Upper lobe of left lung (tissue), 6 donors: ENCODE data around the gene FCN3. TPM values are rescaled to one million over a fixed set of nuclear protein-coding genes. Genes with fewer than 3 reads are reported as not detected.
A peak's percentile ranks its signal among the peaks of the same experiment; 100 is the strongest.

Experiments
- ATAC-seq, 2 donors: fragments of 200-7000 bp; cut with Tn5 transposase; one replicate each; pipeline ENCODE4 v1.9.1; 2022; ENCODE audit warnings: mild to moderate bottlenecking in 2 of 2, moderate library complexity in 2 of 2; ENCODE audit not compliant: low FRiP score in 2 of 2
- DNase-seq, 2 donors: peaks; one replicate each; pipeline ENCODE4 v3.0.0-alpha.2; 2019 to 2020
- H3K27ac ChIP-seq, 4 donors: fragments of 200-600 bp; sonication (generic); one replicate each; pipeline ENCODE4 v1.5.1; 2016 to 2019
- H3K27me3 ChIP-seq, 4 donors: fragments of 200-600 bp; sonication (generic); one replicate each; pipeline ENCODE4 v1.5.1; 2017 to 2019
- H3K36me3 ChIP-seq, 4 donors: fragments of 200-600 bp; sonication (generic); one replicate each; pipeline ENCODE4 v1.5.1; 2016 to 2019
- H3K4me1 ChIP-seq, 4 donors: fragments of 200-600 bp; sonication (generic); one replicate each; pipeline ENCODE4 v1.5.1; 2018 to 2019
- H3K4me3 ChIP-seq, 4 donors: fragments of 200-600 bp; sonication (generic); one replicate each; pipeline ENCODE4 v1.5.1; 2017 to 2019; ENCODE audit warnings: mild to moderate bottlenecking in 2 of 4, moderate library complexity in 1 of 4
- H3K9me3 ChIP-seq, 4 donors: fragments of 200-600 bp; sonication (generic); one replicate each; pipeline ENCODE4 v1.5.1; 2018 to 2019
- EP300 ChIP-seq, 4 donors: sonication (generic); formaldehyde crosslinking; IDR thresholded peaks; one replicate each; pipeline ENCODE4 v1.5.1; 2017; ENCODE audit warnings: antibody characterized with exemption in 4 of 4, control low read depth in 2 of 4
- POLR2A ChIP-seq, 4 donors: fragments of 450-650 bp; IDR thresholded peaks; one replicate each; pipeline ENCODE4 v1.5.1; 2016 to 2017; ENCODE audit warnings: antibody characterized with exemption in 4 of 4, mild to moderate bottlenecking in 2 of 4
- POLR2AphosphoS5 ChIP-seq, 2 donors: sonication (generic); formaldehyde crosslinking; IDR thresholded peaks; one replicate each; pipeline ENCODE4 v1.5.1; 2017; ENCODE audit warnings: antibody characterized with exemption in 2 of 2
- WGBS, 2 donors: methylation state at CpG; one replicate each; pipeline ENCODE4 v1.1.5; 2017 to 2018; 5-methylcytosine and 5-hydroxymethylcytosine counted together
- total RNA-seq, 6 donors: library from RNA; depleted of rRNA in 4 of 6; stranded (reverse); fragments of >200 nt in 4 of 6; gene quantifications; one replicate each; pipeline versions ENCODE4 v1.1.0 to v1.2.1, GENCODE V29; 2016 to 2021
- TF ChIP-seq, protein P1 (sequence below), 6 experiments: fragments of 450-650 bp in 4 of 6; fragments of 200-600 bp in 2 of 6; sonication (generic) in 2 of 6; IDR thresholded peaks; one replicate each; pipeline ENCODE4 v1.5.1; 2016 to 2019; ENCODE audit warnings: antibody characterized with exemption in 6 of 6
- donor health status: DM: no; HTN: no; CAD: no; lungs with moderate emphysema.
- donor health status: DM: no; HTN: yes; CAD: no; lungs with severe emphysema.

FCN3 gene
- total RNA-seq, 6 donors from 2014 or later: 145 to 1,319 (median 555) TPM

GRCh38 chr1:27366411-27367159, 8.0 kb downstream of the FCN3 start, which contains the start of gene MAP3K6:
Gene MAP3K6 (minus strand): TSS chr1:27366961. CDS start chr1:27366597, 364 bp downstream.
- 0 to 2% methylated on average over 8 to 33 of the region's 67 CpGs for WGBS, 2 donors
- TF ChIP-seq EP300 (IDR thresholded peaks at IDR 0.05) (peak in 2 of 4 donors; percentile 90 to 95), POLR2A (IDR thresholded peaks at IDR 0.05) (peak in 3 of 4 donors; percentile 71 to 88 (median 88)), POLR2AphosphoS5 (IDR thresholded peaks at IDR 0.05) (peak; percentile 92 to 93)
- TF ChIP-seq, protein P1, sequence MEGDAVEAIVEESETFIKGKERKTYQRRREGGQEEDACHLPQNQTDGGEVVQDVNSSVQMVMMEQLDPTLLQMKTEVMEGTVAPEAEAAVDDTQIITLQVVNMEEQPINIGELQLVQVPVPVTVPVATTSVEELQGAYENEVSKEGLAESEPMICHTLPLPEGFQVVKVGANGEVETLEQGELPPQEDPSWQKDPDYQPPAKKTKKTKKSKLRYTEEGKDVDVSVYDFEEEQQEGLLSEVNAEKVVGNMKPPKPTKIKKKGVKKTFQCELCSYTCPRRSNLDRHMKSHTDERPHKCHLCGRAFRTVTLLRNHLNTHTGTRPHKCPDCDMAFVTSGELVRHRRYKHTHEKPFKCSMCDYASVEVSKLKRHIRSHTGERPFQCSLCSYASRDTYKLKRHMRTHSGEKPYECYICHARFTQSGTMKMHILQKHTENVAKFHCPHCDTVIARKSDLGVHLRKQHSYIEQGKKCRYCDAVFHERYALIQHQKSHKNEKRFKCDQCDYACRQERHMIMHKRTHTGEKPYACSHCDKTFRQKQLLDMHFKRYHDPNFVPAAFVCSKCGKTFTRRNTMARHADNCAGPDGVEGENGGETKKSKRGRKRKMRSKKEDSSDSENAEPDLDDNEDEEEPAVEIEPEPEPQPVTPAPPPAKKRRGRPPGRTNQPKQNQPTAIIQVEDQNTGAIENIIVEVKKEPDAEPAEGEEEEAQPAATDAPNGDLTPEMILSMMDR (IDR thresholded peaks at IDR 0.05): peak; percentile 20 to 55 (median 49)
- ATAC-seq: peak; percentile 88 to 92

DNA sequence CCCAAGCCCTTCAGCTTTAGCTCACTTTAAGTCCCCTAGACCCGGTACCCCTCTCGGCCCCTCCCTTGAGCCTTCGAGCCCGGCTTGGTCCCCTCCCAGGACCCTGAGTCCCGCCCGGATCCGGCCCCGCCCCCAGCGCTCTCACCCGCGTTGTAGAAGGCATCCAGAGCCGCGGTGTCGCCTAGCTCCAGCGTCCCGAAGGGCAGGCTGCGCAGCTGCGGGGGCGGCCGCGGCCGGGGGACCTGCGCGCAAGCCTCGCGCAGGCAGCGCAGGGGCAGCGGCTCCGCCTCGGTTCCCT, 8.6 kb downstream of the FCN3 start:
- DNase-seq (peak; percentile 88 to 98), ATAC-seq (peak; percentile 70 to 75)
- TF ChIP-seq, protein P1 (IDR thresholded peaks at IDR 0.05): no peak
- TF ChIP-seq POLR2AphosphoS5 (IDR thresholded peaks at IDR 0.05): peak; percentile 46 to 62
- TF ChIP-seq POLR2A (IDR thresholded peaks at IDR 0.05): peak in 1 of 4 donors; percentile 16
- peaks cover 42 to 49% (median 45%) of the 10 kb centered on the region in 4 donors for H3K4me1 ChIP-seq
- 0 to 1% methylated on average over 6 to 30 of the region's 30 CpGs for WGBS, 2 donors
- peak overlapping the region; percentile 93 to 98 (median 98) for H3K27ac ChIP-seq
- no peaks in the 10 kb centered on the region for H3K9me3 ChIP-seq
- H3K4me3 ChIP-seq: peak overlapping the region; percentile 51 to 92 (median 72)
- peaks cover 12 to 52% (median 35%) of the 10 kb centered on the region in 4 donors for H3K36me3 ChIP-seq
- H3K27me3 ChIP-seq: no peaks in the 10 kb centered on the region

More at GRCh38 chr1:27366411-27367159, 8.0 kb downstream of the FCN3 start, which contains the start of gene MAP3K6:
- Histone ChIP-seq H3K4me1 (peaks cover 42 to 49% (median 45%) of the 10 kb centered on the region in 4 donors), H3K27ac (peak within 1 kb of the TSS; percentile 93 to 98 (median 98)), H3K36me3 (peaks cover 11 to 48% (median 30%) of the 10 kb centered on the region in 4 donors), H3K4me3 (peak within 1 kb of the TSS; percentile 59 to 92 (median 78)), H3K9me3 (no peaks in the 10 kb centered on the region), H3K27me3 (no peaks in the 10 kb centered on the region)
- peak; percentile 94 to 95 for DNase-seq

DNA sequence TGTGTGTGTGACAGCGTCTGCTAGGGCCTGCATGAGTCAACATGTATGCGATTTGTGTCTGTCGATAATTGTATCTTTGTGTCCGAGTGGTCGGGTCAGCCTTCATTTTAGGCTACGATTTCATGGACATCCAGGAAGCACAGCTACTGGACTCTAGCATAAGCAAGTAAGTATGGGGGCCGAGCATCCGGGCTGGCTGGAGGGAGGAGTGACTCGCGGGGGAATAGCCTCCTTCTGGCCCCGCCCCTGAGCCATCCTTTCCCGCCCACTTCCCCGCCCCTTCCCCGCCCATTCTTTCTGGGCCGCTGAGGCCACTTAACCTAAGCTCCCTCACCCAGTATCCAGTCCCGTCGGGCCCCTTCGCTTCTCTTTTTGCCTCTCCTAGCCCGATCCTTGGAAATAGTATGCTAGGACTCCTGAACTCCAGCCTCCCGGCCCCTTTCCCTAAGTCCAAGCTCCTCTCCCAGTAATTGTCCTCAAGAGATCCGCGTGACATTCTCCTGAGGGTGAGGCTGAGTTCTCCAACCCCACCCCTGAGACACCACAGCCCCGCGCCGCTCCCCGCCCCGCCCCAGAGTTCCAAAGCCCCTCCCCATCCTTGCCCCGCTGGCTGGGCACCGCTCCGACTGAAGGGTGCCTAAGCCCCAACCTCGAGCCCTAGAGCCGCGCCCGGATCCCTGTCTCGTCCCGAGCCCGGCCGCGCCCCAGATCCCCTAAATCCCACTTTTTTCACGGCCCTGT, 9.1 kb downstream of the FCN3 start:
- DNase-seq (peak; percentile 91 to 95), ATAC-seq (peak; percentile 87 to 88)
- H3K4me1 ChIP-seq: peaks cover 46 to 53% (median 50%) of the 10 kb centered on the region in 4 donors
- H3K4me3 ChIP-seq: peak overlapping the region; percentile 51 to 92 (median 72)
- H3K36me3 ChIP-seq: peaks cover 17 to 52% (median 40%) of the 10 kb centered on the region in 4 donors
- TF ChIP-seq POLR2A (IDR thresholded peaks at IDR 0.05) (peak in 3 of 4 donors; percentile 12 to 51 (median 37)), EP300 (IDR thresholded peaks at IDR 0.05) (no peak), POLR2AphosphoS5 (IDR thresholded peaks at IDR 0.05) (peak in 1 of 2 donors; percentile 68)
- TF ChIP-seq, protein P1 (IDR thresholded peaks at IDR 0.05): no peak
- H3K27ac ChIP-seq: peak overlapping the region; percentile 93 to 98 (median 98)
- 2% methylated on average over 35 to 37 of the region's 40 CpGs for WGBS, 2 donors
- H3K27me3 ChIP-seq: no peaks in the 10 kb centered on the region
- no peaks in the 10 kb centered on the region for H3K9me3 ChIP-seq

DNA sequence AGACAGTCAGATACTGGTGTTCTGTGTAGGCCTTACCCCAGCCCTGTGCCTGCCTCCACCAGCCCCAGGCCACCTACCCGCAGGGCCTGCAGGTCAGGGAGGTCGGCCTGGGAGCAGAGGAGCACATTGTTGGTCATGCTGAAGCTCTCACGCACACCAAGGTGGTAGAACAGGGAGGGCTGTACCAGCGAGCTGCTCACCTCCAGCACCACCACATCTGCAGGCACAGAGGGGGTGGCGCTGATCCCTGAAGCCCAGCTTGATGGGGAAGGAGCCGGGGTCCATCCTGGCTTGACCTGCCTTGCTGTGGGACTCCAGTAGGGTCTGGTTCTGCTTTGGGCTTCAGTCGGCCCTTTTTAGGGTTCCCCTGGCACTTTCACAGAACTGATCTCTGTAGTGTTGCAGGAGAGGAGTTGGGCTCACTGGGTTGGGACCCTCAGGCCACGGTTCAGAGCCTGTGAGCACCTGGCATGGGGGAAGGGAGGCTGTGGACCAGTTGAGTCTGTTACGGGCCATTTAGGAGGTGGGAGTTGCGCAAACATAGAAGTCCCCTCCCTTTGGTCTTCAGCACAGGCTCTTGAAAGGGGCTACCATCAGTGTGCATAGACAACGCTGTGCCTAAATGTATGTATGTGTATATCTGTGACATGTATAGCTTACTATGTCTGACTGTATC, 9.8 kb downstream of the FCN3 start:
- TF ChIP-seq POLR2A (IDR thresholded peaks at IDR 0.05) (no peak), EP300 (IDR thresholded peaks at IDR 0.05) (no peak), POLR2AphosphoS5 (IDR thresholded peaks at IDR 0.05) (no peak)
- TF ChIP-seq, protein P1 (IDR thresholded peaks at IDR 0.05): no peak
- no peak for DNase-seq
- Histone ChIP-seq H3K27ac (peak overlapping the region; percentile 93 to 98 (median 98)), H3K36me3 (peaks cover 21 to 52% (median 46%) of the 10 kb centered on the region in 4 donors), H3K4me3 (peak overlapping the region; percentile 13 to 92 (median 72)), H3K9me3 (no peaks in the 10 kb centered on the region), H3K27me3 (no peaks in the 10 kb centered on the region), H3K4me1 (peaks cover 47 to 55% (median 52%) of the 10 kb centered on the region in 4 donors)
- ATAC-seq: no peak
- 68 to 93% methylated on average over 3 to 11 of the region's 11 CpGs for WGBS, 2 donors
